Measurements from ENCODE around the gene SLC9A9.

Gene SLC9A9

GRCh38 chr3:143634991-143635390 is 213.3 kb downstream of the SLC9A9 start:
- no peaks in the 10 kb centered on the region for H3K4me1 ChIP-seq (ENCODE audit: control insufficient read depth, insufficient read depth, low read length)
- H3K27ac ChIP-seq (ENCODE audit: low read length): no peak overlapping the region
- H3K9me3 ChIP-seq (ENCODE audit: control insufficient read depth, insufficient read depth, low read length): no peaks in the 10 kb centered on the region
- DNase-seq (ENCODE audit: low read depth, low spot score): no peak
- no peaks in the 10 kb centered on the region for H3K27me3 ChIP-seq (ENCODE audit: control insufficient read depth, insufficient read depth, low read length)
- H3K36me3 ChIP-seq (ENCODE audit: control insufficient read depth, insufficient read depth, low read length): no peaks in the 10 kb centered on the region
- no CpG with 5 or more reads among the region's 4 CpGs for WGBS (ENCODE audit: insufficient coverage, insufficient read length)
- no peak overlapping the region for H3K4me3 ChIP-seq (ENCODE audit: low read length)

DNA sequence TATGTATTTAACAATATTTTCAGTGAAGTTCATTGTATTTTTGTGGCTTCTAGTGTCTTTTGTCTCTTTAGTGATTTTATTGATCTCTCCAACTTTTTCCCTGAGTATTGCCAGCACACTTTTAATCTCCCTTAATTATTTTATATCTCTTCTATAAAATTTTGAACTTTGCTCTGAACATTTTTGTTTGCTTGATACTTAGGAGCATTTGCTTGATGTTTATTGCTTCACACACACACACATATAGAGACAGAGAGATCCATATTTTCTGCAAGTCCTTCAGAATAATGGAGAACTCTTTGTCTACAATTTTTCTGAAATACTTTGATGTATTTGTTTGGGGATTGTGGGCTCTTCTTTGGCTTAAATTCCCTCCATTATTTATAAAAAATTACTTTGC is 213.8 kb downstream of the SLC9A9 start:
- Histone ChIP-seq H3K4me1 (ENCODE audit: control insufficient read depth, insufficient read depth, low read length) (no peaks in the 10 kb centered on the region), H3K9me3 (ENCODE audit: control insufficient read depth, insufficient read depth, low read length) (no peaks in the 10 kb centered on the region), H3K27ac (ENCODE audit: low read length) (no peak overlapping the region), H3K27me3 (ENCODE audit: control insufficient read depth, insufficient read depth, low read length) (no peaks in the 10 kb centered on the region), H3K36me3 (ENCODE audit: control insufficient read depth, insufficient read depth, low read length) (no peaks in the 10 kb centered on the region), H3K4me3 (ENCODE audit: low read length) (no peak overlapping the region)
- no peak for DNase-seq (ENCODE audit: low read depth, low spot score)

DNA sequence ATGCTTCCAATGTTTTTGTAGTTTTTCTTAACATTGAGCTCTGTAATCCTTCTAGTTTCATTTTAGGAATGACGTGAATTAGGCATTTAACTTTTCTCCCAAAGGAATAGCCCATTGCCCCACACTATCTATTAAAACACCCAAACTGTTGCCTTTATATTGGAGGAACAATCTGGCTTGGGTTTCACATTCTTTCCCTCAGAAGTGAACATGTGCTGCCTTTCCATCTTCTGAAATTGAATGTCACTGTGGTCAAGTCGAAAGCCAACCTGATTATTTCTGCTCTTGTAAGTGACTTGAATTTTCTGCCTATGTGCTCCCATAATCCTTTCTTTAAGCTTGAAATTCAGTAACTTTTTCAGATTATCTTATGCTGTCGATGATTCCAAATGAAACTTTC is 214.5 kb downstream of the SLC9A9 start:
- Histone ChIP-seq H3K4me3 (ENCODE audit: low read length) (no peak overlapping the region), H3K9me3 (ENCODE audit: control insufficient read depth, insufficient read depth, low read length) (no peaks in the 10 kb centered on the region), H3K27ac (ENCODE audit: low read length) (no peak overlapping the region), H3K27me3 (ENCODE audit: control insufficient read depth, insufficient read depth, low read length) (no peaks in the 10 kb centered on the region), H3K4me1 (ENCODE audit: control insufficient read depth, insufficient read depth, low read length) (no peaks in the 10 kb centered on the region), H3K36me3 (ENCODE audit: control insufficient read depth, insufficient read depth, low read length) (no peaks in the 10 kb centered on the region)
- DNase-seq (ENCODE audit: low read depth, low spot score): no peak
- WGBS (ENCODE audit: insufficient coverage, insufficient read length): no CpG with 5 or more reads among the region's 3 CpGs

DNA sequence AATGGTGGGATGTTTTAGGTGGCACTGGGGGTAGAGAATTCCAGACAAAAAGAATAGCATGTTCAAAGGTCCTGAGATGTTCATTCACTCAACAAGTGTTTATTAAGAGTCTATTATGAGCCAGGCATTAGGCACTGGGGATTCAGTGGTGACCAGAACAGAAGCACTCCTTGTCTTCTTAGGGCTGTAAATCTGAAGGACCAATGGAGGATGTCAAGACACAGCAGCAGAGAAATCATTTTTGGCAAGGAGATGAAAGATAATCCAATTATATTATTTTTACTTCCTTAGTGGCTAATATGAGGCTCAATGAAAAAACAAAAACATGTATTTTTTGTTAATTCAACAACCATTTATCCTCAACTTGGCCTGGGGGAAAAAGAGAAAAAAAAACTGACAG is 218.5 kb downstream of the SLC9A9 start:
- H3K9me3 ChIP-seq (ENCODE audit: control insufficient read depth, insufficient read depth, low read length): no peaks in the 10 kb centered on the region
- no peaks in the 10 kb centered on the region for H3K27me3 ChIP-seq (ENCODE audit: control insufficient read depth, insufficient read depth, low read length)
- H3K27ac ChIP-seq (ENCODE audit: low read length): no peak overlapping the region
- H3K4me3 ChIP-seq (ENCODE audit: low read length): no peak overlapping the region
- no peak for DNase-seq (ENCODE audit: low read depth, low spot score)
- no peaks in the 10 kb centered on the region; the same call in 1 of the 2 replicates for H3K4me1 ChIP-seq (ENCODE audit: control insufficient read depth, insufficient read depth, low read length)
- H3K36me3 ChIP-seq (ENCODE audit: control insufficient read depth, insufficient read depth, low read length): no peaks in the 10 kb centered on the region

GRCh38 chr3:143628971-143629370 is 219.3 kb downstream of the SLC9A9 start:
- H3K9me3 ChIP-seq (ENCODE audit: control insufficient read depth, insufficient read depth, low read length): no peaks in the 10 kb centered on the region
- WGBS (ENCODE audit: insufficient coverage, insufficient read length): no CpG with 5 or more reads among the region's 3 CpGs
- no peak overlapping the region for H3K4me3 ChIP-seq (ENCODE audit: low read length)
- no peak overlapping the region for H3K27ac ChIP-seq (ENCODE audit: low read length)
- no peaks in the 10 kb centered on the region for H3K36me3 ChIP-seq (ENCODE audit: control insufficient read depth, insufficient read depth, low read length)
- no peak for DNase-seq (ENCODE audit: low read depth, low spot score)
- H3K27me3 ChIP-seq (ENCODE audit: control insufficient read depth, insufficient read depth, low read length): no peaks in the 10 kb centered on the region
- H3K4me1 ChIP-seq (ENCODE audit: control insufficient read depth, insufficient read depth, low read length): no peaks in the 10 kb centered on the region; the same call in 1 of the 2 replicates

GRCh38 chr3:143627336-143627735 is 220.9 kb downstream of the SLC9A9 start:
- DNase-seq (ENCODE audit: low read depth, low spot score): no peak
- Histone ChIP-seq H3K36me3 (ENCODE audit: control insufficient read depth, insufficient read depth, low read length) (no peaks in the 10 kb centered on the region), H3K9me3 (ENCODE audit: control insufficient read depth, insufficient read depth, low read length) (no peaks in the 10 kb centered on the region), H3K4me3 (ENCODE audit: low read length) (no peak overlapping the region), H3K27ac (ENCODE audit: low read length) (no peak overlapping the region), H3K4me1 (ENCODE audit: control insufficient read depth, insufficient read depth, low read length) (no peaks in the 10 kb centered on the region; the same call in 1 of the 2 replicates), H3K27me3 (ENCODE audit: control insufficient read depth, insufficient read depth, low read length) (no peaks in the 10 kb centered on the region)
- no CpG with 5 or more reads among the region's 5 CpGs for WGBS (ENCODE audit: insufficient coverage, insufficient read length)

GRCh38 chr3:143619231-143619630 is 229.0 kb downstream of the SLC9A9 start:
- no peak overlapping the region for H3K27ac ChIP-seq (ENCODE audit: low read length)
- no peak overlapping the region for H3K4me3 ChIP-seq (ENCODE audit: low read length)

GRCh38 chr3:143617050-143617449 is 231.2 kb downstream of the SLC9A9 start:
- H3K36me3 ChIP-seq (ENCODE audit: control insufficient read depth, insufficient read depth, low read length): no peaks in the 10 kb centered on the region
- WGBS (ENCODE audit: insufficient coverage, insufficient read length): no CpG with 5 or more reads among the region's 2 CpGs
- H3K9me3 ChIP-seq (ENCODE audit: control insufficient read depth, insufficient read depth, low read length): no peaks in the 10 kb centered on the region
- H3K4me3 ChIP-seq (ENCODE audit: low read length): no peak overlapping the region
- no peak overlapping the region for H3K27ac ChIP-seq (ENCODE audit: low read length)
- DNase-seq (ENCODE audit: low read depth, low spot score): no peak
- no peaks in the 10 kb centered on the region for H3K4me1 ChIP-seq (ENCODE audit: control insufficient read depth, insufficient read depth, low read length)
- H3K27me3 ChIP-seq (ENCODE audit: control insufficient read depth, insufficient read depth, low read length): no peaks in the 10 kb centered on the region

More at GRCh38 chr3:143619231-143619630, 229.0 kb downstream of the SLC9A9 start:
- H3K4me1 ChIP-seq (ENCODE audit: control insufficient read depth, insufficient read depth, low read length): no peaks in the 10 kb centered on the region
- WGBS (ENCODE audit: insufficient coverage, insufficient read length): no CpG with 5 or more reads among the region's 4 CpGs
- no peaks in the 10 kb centered on the region for H3K27me3 ChIP-seq (ENCODE audit: control insufficient read depth, insufficient read depth, low read length)
- H3K9me3 ChIP-seq (ENCODE audit: control insufficient read depth, insufficient read depth, low read length): no peaks in the 10 kb centered on the region
- no peak for DNase-seq (ENCODE audit: low read depth, low spot score)
- no peaks in the 10 kb centered on the region for H3K36me3 ChIP-seq (ENCODE audit: control insufficient read depth, insufficient read depth, low read length)

- Histone ChIP-seq H3K27ac (ENCODE audit: low read length) (no peak overlapping the region), H3K27me3 (ENCODE audit: control insufficient read depth, insufficient read depth, low read length) (no peaks in the 10 kb centered on the region), H3K4me1 (ENCODE audit: control insufficient read depth, insufficient read depth, low read length) (no peaks in the 10 kb centered on the region), H3K9me3 (ENCODE audit: control insufficient read depth, insufficient read depth, low read length) (no peaks in the 10 kb centered on the region), H3K4me3 (ENCODE audit: low read length) (no peak overlapping the region), H3K36me3 (ENCODE audit: control insufficient read depth, insufficient read depth, low read length) (no peaks in the 10 kb centered on the region)
- DNase-seq (ENCODE audit: low read depth, low spot score): no peak
Observed at GRCh38 chr3:143613226-143613625, 235.0 kb downstream of the SLC9A9 start.

DNA sequence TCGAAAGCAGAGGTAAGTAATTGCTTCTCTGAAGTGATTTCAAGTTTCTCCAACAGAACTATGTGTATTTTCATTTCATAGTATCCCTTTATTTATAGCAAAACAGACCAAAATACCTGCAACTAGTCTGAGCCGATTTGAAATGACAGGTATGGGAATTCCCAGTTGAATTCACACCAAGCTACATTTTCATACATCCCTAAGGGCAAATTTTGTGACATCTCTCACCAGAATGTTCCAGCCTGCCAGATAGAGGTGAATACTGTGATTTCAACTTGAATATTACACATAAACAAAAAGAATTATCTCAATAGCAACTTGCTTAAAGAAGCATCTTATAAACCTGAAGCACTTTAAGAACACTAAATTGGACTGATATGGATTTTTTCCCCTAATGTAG is 235.7 kb downstream of the SLC9A9 start:
- Histone ChIP-seq H3K36me3 (ENCODE audit: control insufficient read depth, insufficient read depth, low read length) (no peaks in the 10 kb centered on the region), H3K9me3 (ENCODE audit: control insufficient read depth, insufficient read depth, low read length) (no peaks in the 10 kb centered on the region), H3K27me3 (ENCODE audit: control insufficient read depth, insufficient read depth, low read length) (no peaks in the 10 kb centered on the region), H3K4me3 (ENCODE audit: low read length) (no peak overlapping the region), H3K4me1 (ENCODE audit: control insufficient read depth, insufficient read depth, low read length) (no peaks in the 10 kb centered on the region), H3K27ac (ENCODE audit: low read length) (no peak overlapping the region)
- no peak for DNase-seq (ENCODE audit: low read depth, low spot score)
- WGBS (ENCODE audit: insufficient coverage, insufficient read length): no CpG with 5 or more reads among the region's 2 CpGs

GRCh38 chr3:143608966-143609365 is 239.3 kb downstream of the SLC9A9 start:
- DNase-seq (ENCODE audit: low read depth, low spot score): no peak
- no peaks in the 10 kb centered on the region for H3K36me3 ChIP-seq (ENCODE audit: control insufficient read depth, insufficient read depth, low read length)
- H3K4me3 ChIP-seq (ENCODE audit: low read length): no peak overlapping the region
- no peaks in the 10 kb centered on the region for H3K27me3 ChIP-seq (ENCODE audit: control insufficient read depth, insufficient read depth, low read length)
- no CpG with 5 or more reads among the region's 5 CpGs for WGBS (ENCODE audit: insufficient coverage, insufficient read length)
- H3K9me3 ChIP-seq (ENCODE audit: control insufficient read depth, insufficient read depth, low read length): no peaks in the 10 kb centered on the region
- H3K4me1 ChIP-seq (ENCODE audit: control insufficient read depth, insufficient read depth, low read length): no peaks in the 10 kb centered on the region
- no peak overlapping the region for H3K27ac ChIP-seq (ENCODE audit: low read length)
